Osteoblast (primary cell): ENCODE measurements around the gene DEF6. TPM values are rescaled to one million over a fixed set of nuclear protein-coding genes. Genes with fewer than 3 reads are reported as not detected.

Experiments used
- DNase-seq: peaks from one replicate; pipeline ENCODE4 v3.0.0; 2011; ENCODE audit warnings: low spot score, mixed read lengths; ENCODE audit not compliant: insufficient read length; ENCODE audit errors: missing footprints
- H2AFZ ChIP-seq: 2 replicates; pipeline ENCODE4 v1.6.0; 2011; ENCODE audit warnings: mild to moderate bottlenecking, low read length
- H3K27ac ChIP-seq: 2 replicates; pipeline ENCODE4 v1.5.1; 2011; ENCODE audit warnings: mild to moderate bottlenecking, low read depth, low read length, moderate library complexity
- H3K27me3 ChIP-seq: 2 replicates; pipeline ENCODE4 v1.6.0; 2012; ENCODE audit warnings: mild to moderate bottlenecking, control low read depth, inconsistent platforms, low read length, moderate library complexity; ENCODE audit not compliant: insufficient read depth
- H3K36me3 ChIP-seq: 2 replicates; pipeline ENCODE4 v1.5.1; 2011; ENCODE audit warnings: mild to moderate bottlenecking, low read length, control low read depth, moderate library complexity; ENCODE audit not compliant: insufficient read depth
- H3K4me1 ChIP-seq: 2 replicates; pipeline ENCODE4 v1.5.1; 2011; ENCODE audit warnings: mild to moderate bottlenecking, low read length, control low read depth, moderate library complexity; ENCODE audit not compliant: insufficient read depth
- H3K4me2 ChIP-seq: 2 replicates; pipeline ENCODE4 v1.6.0; 2011; ENCODE audit warnings: mild to moderate bottlenecking, low read length; ENCODE audit not compliant: insufficient read depth
- H3K4me3 ChIP-seq: fragments of 200-600 bp; sonication (generic); 3 replicates; pipeline ENCODE4 v1.5.1; 2012; ENCODE audit warnings: mild to moderate bottlenecking, low read length, inconsistent platforms; ENCODE audit not compliant: insufficient read depth
- H3K79me2 ChIP-seq: 2 replicates; pipeline ENCODE4 v1.6.0; 2012; ENCODE audit warnings: mild to moderate bottlenecking, low read length, control low read depth, inconsistent platforms; ENCODE audit not compliant: insufficient read depth
- H3K9me3 ChIP-seq: 2 replicates; pipeline ENCODE4 v1.5.1; 2011; ENCODE audit warnings: low read depth, low read length, control low read depth
- H4K20me1 ChIP-seq: 2 replicates; pipeline ENCODE4 v1.6.0; 2012; ENCODE audit warnings: mild to moderate bottlenecking, low read length, control low read depth; ENCODE audit not compliant: insufficient read depth
- CTCF ChIP-seq: IDR thresholded peaks from 2 replicates; pipeline ENCODE4 v1.5.1; 2011; ENCODE audit warnings: mild to moderate bottlenecking, low read depth, low read length, moderate library complexity; ENCODE audit errors: extremely low read depth
- total RNA-seq: library from RNA; depleted of rRNA; stranded (reverse); fragments of >200 nt; gene quantifications from 2 replicates; pipeline ENCODE4 v1.2.3, GENCODE V29; 2012

Gene DEF6
- total RNA-seq, 1 donor: 0.72 TPM

- H3K27ac ChIP-seq: no peak overlapping the region
- peaks cover 4% of the 10 kb centered on the region for H3K36me3 ChIP-seq
- no peak overlapping the region for H3K4me3 ChIP-seq
- H3K79me2 ChIP-seq: peaks cover 47% of the 10 kb centered on the region
- H3K4me2 ChIP-seq: no peak overlapping the region
- H3K27me3 ChIP-seq: no peaks in the 10 kb centered on the region
- no peaks in the 10 kb centered on the region for H4K20me1 ChIP-seq
- H3K4me1 ChIP-seq: peaks cover 20% of the 10 kb centered on the region
- DNase-seq: no peak
- TF ChIP-seq CTCF: no peak
- H3K9me3 ChIP-seq: no peaks in the 10 kb centered on the region
- no peak overlapping the region for H2AFZ ChIP-seq
Measured at GRCh38 chr6:35262596-35262995, 35.0 kb upstream of the DEF6 start.

GRCh38 chr6:35264550-35265274 lies 32.9 kb upstream of the DEF6 start:
- peaks cover 4% of the 10 kb centered on the region for H3K36me3 ChIP-seq

GRCh38 chr6:35265523-35265922 lies 32.1 kb upstream of the DEF6 start:
- H3K36me3 ChIP-seq: peaks cover 4% of the 10 kb centered on the region
- no peak for TF ChIP-seq CTCF
- no peaks in the 10 kb centered on the region for H4K20me1 ChIP-seq
- DNase-seq: no peak
- no peak overlapping the region for H3K4me2 ChIP-seq
- H3K4me3 ChIP-seq: no peak overlapping the region
- no peak overlapping the region for H2AFZ ChIP-seq
- H3K27ac ChIP-seq: no peak overlapping the region
- H3K27me3 ChIP-seq: no peaks in the 10 kb centered on the region
- peaks cover 38% of the 10 kb centered on the region for H3K79me2 ChIP-seq
- peaks cover 8% of the 10 kb centered on the region for H3K4me1 ChIP-seq
- H3K9me3 ChIP-seq: no peaks in the 10 kb centered on the region

More at GRCh38 chr6:35264550-35265274, 32.9 kb upstream of the DEF6 start:
- Histone ChIP-seq H3K27me3 (no peaks in the 10 kb centered on the region), H3K9me3 (no peaks in the 10 kb centered on the region), H2AFZ (no peak overlapping the region), H3K4me1 (peaks cover 14% of the 10 kb centered on the region), H3K4me2 (no peak overlapping the region), H3K27ac (no peak overlapping the region), H4K20me1 (no peaks in the 10 kb centered on the region), H3K4me3 (no peak overlapping the region), H3K79me2 (peaks cover 42% of the 10 kb centered on the region)
- DNase-seq: no peak
- no peak for TF ChIP-seq CTCF

GRCh38 chr6:35267446-35267845 lies 30.2 kb upstream of the DEF6 start:
- DNase-seq: no peak
- no peaks in the 10 kb centered on the region for H4K20me1 ChIP-seq
- H3K27ac ChIP-seq: no peak overlapping the region
- peaks cover 4% of the 10 kb centered on the region for H3K4me1 ChIP-seq
- peaks cover 4% of the 10 kb centered on the region for H3K36me3 ChIP-seq
- H3K4me3 ChIP-seq: no peak overlapping the region
- no peak overlapping the region for H2AFZ ChIP-seq
- H3K4me2 ChIP-seq: no peak overlapping the region
- peaks cover 38% of the 10 kb centered on the region for H3K79me2 ChIP-seq
- no peaks in the 10 kb centered on the region for H3K27me3 ChIP-seq
- H3K9me3 ChIP-seq: no peaks in the 10 kb centered on the region
- TF ChIP-seq CTCF: no peak
